AG04449 (cell line): ENCODE results near the gene CD300C.

Experiments
- CTCF ChIA-PET: fragments of 350-600 bp; formaldehyde crosslinking; extraction: SDS; loops from one replicate; lab custom pipeline; 2021; ENCODE audit warnings: antibody characterized with exemption; lab: Yijun Ruan, JAX
- POLR2A ChIA-PET: fragments of 400-600, 350-600 bp; formaldehyde crosslinking; extraction: SDS; loops from one replicate; lab custom pipeline; 2020; ENCODE audit warnings: antibody characterized with exemption, inconsistent platforms; lab: Yijun Ruan, JAX
- DNase-seq: peaks from one replicate; pipeline ENCODE4 v3.0.0-alpha.2; 2010; ENCODE audit warnings: low read depth, low spot score
- H3K4me3 ChIP-seq: 2 replicates; pipeline ENCODE4 v1.5.1; 2011; ENCODE audit warnings: low read depth, mild to moderate bottlenecking, control low read depth, low read length
- CTCF ChIP-seq: IDR thresholded peaks from one replicate; pipeline ENCODE4 v1.5.1; 2011; ENCODE audit warnings: mild to moderate bottlenecking, moderate library complexity, low read length, control low read depth, inconsistent platforms; ENCODE audit not compliant: insufficient read depth; ENCODE audit errors: missing control alignments

Gene CD300C

GRCh38 chr17:74499992-74500391 lies 45.9 kb downstream of the CD300C start:
- H3K4me3 ChIP-seq: no peak overlapping the region
- DNase-seq: no peak
- TF ChIP-seq CTCF: no peak
- ChIA-PET POLR2A (no interaction called here), CTCF (interaction anchor here (1.7 kb wide), 1 partner anchor 132 kb away, joined by 5 read pairs; the partner anchor contains the start of gene GPR142)

- ChIA-PET POLR2A (no interaction called here), CTCF (interaction anchor here (0.7 to 2.7 kb wide), 3 partner anchors 10 to 130 kb away, joined by 4 to 9 read pairs (median 6); partner anchors contain the start of gene GPR142)
- TF ChIP-seq CTCF: no peak
- H3K4me3 ChIP-seq: no peak overlapping the region
- DNase-seq: no peak
These were observed 48.4 kb downstream of the CD300C start for GRCh38 chr17:74497471-74497870.

GRCh38 chr17:74493331-74493833 lies 52.5 kb downstream of the CD300C start:
- TF ChIP-seq CTCF: peak; percentile 80

GRCh38 chr17:74491626-74492025 lies 54.3 kb downstream of the CD300C start:
- H3K4me3 ChIP-seq: no peak overlapping the region
- no peak for DNase-seq
- ChIA-PET CTCF (interaction anchor here (0.9 to 1.2 kb wide), 3 partner anchors 34 to 124 kb away, joined by 3 to 7 read pairs (median 3); no protein-coding TSS in a partner anchor), POLR2A (no interaction called here)
- TF ChIP-seq CTCF: no peak

More at GRCh38 chr17:74493331-74493833, 52.5 kb downstream of the CD300C start:
- H3K4me3 ChIP-seq: no peak overlapping the region
- DNase-seq: no peak
- ChIA-PET CTCF (interaction anchor here (0.9 to 1.0 kb wide), 3 partner anchors 9 to 40 kb away, joined by 3 read pairs; no protein-coding TSS in a partner anchor), POLR2A (no interaction called here)
